ENCODE results near the gene GJA4.

GRCh38 chr1:34781071-34781843, 11.5 kb upstream of the GJA4 start, which contains the start of gene GJB3:
- TF ChIP-seq SUZ12 (IDR thresholded peaks at IDR 0.05; ENCODE audit: extremely low read depth, insufficient read depth, insufficient read length) (no peak), YY1 (IDR thresholded peaks at IDR 0.05; ENCODE audit: insufficient read depth, insufficient read length) (no peak)
